HL-60 (cell line): Measurements from ENCODE around the gene TMEM217.

Experiments used
- DNase-seq, 2 experiments: peaks; one replicate each; pipeline ENCODE4 v3.0.0-alpha.2; 2010 to 2020; ENCODE audit warnings: low read depth in 1 of 2, low spot score in 1 of 2
- H3K27ac ChIP-seq: fragments of 250-450 bp; sonication (Bioruptor Pico); replicated peaks from 2 replicates; pipeline ENCODE4 v1.5.1; 2020; ENCODE audit warnings: mild to moderate bottlenecking, moderate library complexity
- H3K27me3 ChIP-seq: fragments of 250-450 bp; sonication (Bioruptor Pico); 2 replicates; pipeline ENCODE4 v1.5.1; 2021; ENCODE audit warnings: mild to moderate bottlenecking, moderate library complexity; ENCODE audit not compliant: insufficient read depth, poor library complexity, severe bottlenecking
- H3K4me3 ChIP-seq: replicated peaks from 2 replicates; pipeline ENCODE4 v1.5.1; 2011; ENCODE audit warnings: mild to moderate bottlenecking, control low read depth, low read length; ENCODE audit not compliant: insufficient read depth
- CTCF ChIP-seq: IDR thresholded peaks from one replicate; pipeline ENCODE4 v1.5.1; 2011; ENCODE audit warnings: low read length, control low read depth, inconsistent platforms; ENCODE audit not compliant: insufficient read depth
- GABPA ChIP-seq: IDR thresholded peaks from 2 replicates; pipeline ENCODE4 v1.6.1; 2012; ENCODE audit warnings: low read depth
- POLR2AphosphoS5 ChIP-seq: IDR thresholded peaks from 2 replicates; pipeline ENCODE4 v1.6.1; 2012; ENCODE audit warnings: low read depth
- REST ChIP-seq: IDR thresholded peaks from 2 replicates; pipeline ENCODE4 v1.6.1; 2012; ENCODE audit warnings: low read depth; ENCODE audit not compliant: insufficient replicate concordance
- SPI1 ChIP-seq: IDR thresholded peaks from 2 replicates; pipeline ENCODE4 v1.6.1; 2012; ENCODE audit warnings: low read depth, mild to moderate bottlenecking, borderline replicate concordance

Gene TMEM217

GRCh38 chr6:37171201-37171969 lies 86.6 kb downstream of the TMEM217 start:
- TF ChIP-seq POLR2AphosphoS5: no peak
- TF ChIP-seq CTCF: no peak
- no peak for TF ChIP-seq REST
- no peak for TF ChIP-seq GABPA
- no peak for TF ChIP-seq SPI1
- Histone ChIP-seq H3K27me3 (no peaks in the 10 kb centered on the region), H3K27ac (peak overlapping the region; percentile 41), H3K4me3 (peak overlapping the region; percentile 89)
- DNase-seq: no peak

GRCh38 chr6:37170273-37171200 lies 87.4 kb downstream of the TMEM217 start:
- no peaks in the 10 kb centered on the region for H3K27me3 ChIP-seq
- TF ChIP-seq SPI1 (no peak), POLR2AphosphoS5 (0 out of 2 replicates have a peak, but pooled peaks have one; percentile 27)
- DNase-seq: peak in 1 of 2 experiments; percentile 53
- H3K27ac ChIP-seq: peak overlapping the region; percentile 41
- peak overlapping the region; percentile 89 for H3K4me3 ChIP-seq

GRCh38 chr6:37169496-37170272 lies 88.3 kb downstream of the TMEM217 start, which contains the start of gene PIM1:
PIM1 (plus strand) TSS chr6:37170152; CDS start chr6:37170576, 424 bp downstream.
- TF ChIP-seq SPI1 (no peak), CTCF (no peak), GABPA (no peak), REST (no peak), POLR2AphosphoS5 (no peak; the same call in 1 of the 2 replicates)
- DNase-seq: peak; percentile 85 to 98
- H3K27ac ChIP-seq: peak within 1 kb of the TSS; percentile 83
- peak within 1 kb of the TSS; percentile 89 for H3K4me3 ChIP-seq
- H3K27me3 ChIP-seq: no peaks in the 10 kb centered on the region
